Measurements from ENCODE around the gene STUB1.

STUB1 gene

DNA sequence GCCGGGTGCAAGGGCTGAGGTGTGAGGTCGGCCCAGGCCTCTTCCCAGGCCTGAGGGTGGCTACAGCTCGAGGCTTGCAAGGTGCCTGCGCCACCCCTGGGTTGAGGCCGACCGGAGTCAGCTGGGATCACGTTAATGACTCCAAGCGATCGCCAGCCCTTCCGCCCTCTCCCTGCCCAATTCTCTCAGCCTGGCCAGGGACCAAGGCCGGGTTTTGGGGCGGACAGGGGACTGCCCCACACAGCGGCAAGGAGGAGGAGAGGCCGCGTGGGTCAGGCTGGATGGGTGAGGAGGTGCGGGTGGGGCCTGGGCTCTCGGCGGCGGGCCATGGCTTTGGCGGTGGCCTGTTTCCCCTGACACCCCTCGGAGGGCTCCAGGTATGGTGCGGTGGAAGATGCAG, 13.2 kb downstream of the STUB1 start:
- peaks cover 75% of the 10 kb centered on the region for H3K27me3 Mint-ChIP-seq (ENCODE audit: low read depth)
- H3K36me3 Mint-ChIP-seq (ENCODE audit: low read depth) = no peaks in the 10 kb centered on the region
- TF ChIP-seq, protein P1, sequence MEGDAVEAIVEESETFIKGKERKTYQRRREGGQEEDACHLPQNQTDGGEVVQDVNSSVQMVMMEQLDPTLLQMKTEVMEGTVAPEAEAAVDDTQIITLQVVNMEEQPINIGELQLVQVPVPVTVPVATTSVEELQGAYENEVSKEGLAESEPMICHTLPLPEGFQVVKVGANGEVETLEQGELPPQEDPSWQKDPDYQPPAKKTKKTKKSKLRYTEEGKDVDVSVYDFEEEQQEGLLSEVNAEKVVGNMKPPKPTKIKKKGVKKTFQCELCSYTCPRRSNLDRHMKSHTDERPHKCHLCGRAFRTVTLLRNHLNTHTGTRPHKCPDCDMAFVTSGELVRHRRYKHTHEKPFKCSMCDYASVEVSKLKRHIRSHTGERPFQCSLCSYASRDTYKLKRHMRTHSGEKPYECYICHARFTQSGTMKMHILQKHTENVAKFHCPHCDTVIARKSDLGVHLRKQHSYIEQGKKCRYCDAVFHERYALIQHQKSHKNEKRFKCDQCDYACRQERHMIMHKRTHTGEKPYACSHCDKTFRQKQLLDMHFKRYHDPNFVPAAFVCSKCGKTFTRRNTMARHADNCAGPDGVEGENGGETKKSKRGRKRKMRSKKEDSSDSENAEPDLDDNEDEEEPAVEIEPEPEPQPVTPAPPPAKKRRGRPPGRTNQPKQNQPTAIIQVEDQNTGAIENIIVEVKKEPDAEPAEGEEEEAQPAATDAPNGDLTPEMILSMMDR (IDR thresholded peaks at IDR 0.05; ENCODE audit: unreplicated experiment in 3 of 3) = no peak
- peak overlapping the region in 1 of 3 experiments; percentile 21 for H3K4me3 Mint-ChIP-seq
- no peak overlapping the region for H3K27ac Mint-ChIP-seq
- H3K9me3 Mint-ChIP-seq = no peaks in the 10 kb centered on the region
- peaks cover 10% of the 10 kb centered on the region for H3K4me1 Mint-ChIP-seq

GRCh38 chr16:693766-694165, 13.6 kb downstream of the STUB1 start:
- TF ChIP-seq, protein P1 (IDR thresholded peaks at IDR 0.05; ENCODE audit: unreplicated experiment in 3 of 3) = no peak
- peaks cover 79% of the 10 kb centered on the region for H3K27me3 Mint-ChIP-seq (ENCODE audit: low read depth)
- H3K27ac Mint-ChIP-seq = no peak overlapping the region
- H3K4me1 Mint-ChIP-seq = peaks cover 10% of the 10 kb centered on the region
- no peaks in the 10 kb centered on the region for H3K9me3 Mint-ChIP-seq
- no peaks in the 10 kb centered on the region for H3K36me3 Mint-ChIP-seq (ENCODE audit: low read depth)
- no peak overlapping the region for H3K4me3 Mint-ChIP-seq

DNA sequence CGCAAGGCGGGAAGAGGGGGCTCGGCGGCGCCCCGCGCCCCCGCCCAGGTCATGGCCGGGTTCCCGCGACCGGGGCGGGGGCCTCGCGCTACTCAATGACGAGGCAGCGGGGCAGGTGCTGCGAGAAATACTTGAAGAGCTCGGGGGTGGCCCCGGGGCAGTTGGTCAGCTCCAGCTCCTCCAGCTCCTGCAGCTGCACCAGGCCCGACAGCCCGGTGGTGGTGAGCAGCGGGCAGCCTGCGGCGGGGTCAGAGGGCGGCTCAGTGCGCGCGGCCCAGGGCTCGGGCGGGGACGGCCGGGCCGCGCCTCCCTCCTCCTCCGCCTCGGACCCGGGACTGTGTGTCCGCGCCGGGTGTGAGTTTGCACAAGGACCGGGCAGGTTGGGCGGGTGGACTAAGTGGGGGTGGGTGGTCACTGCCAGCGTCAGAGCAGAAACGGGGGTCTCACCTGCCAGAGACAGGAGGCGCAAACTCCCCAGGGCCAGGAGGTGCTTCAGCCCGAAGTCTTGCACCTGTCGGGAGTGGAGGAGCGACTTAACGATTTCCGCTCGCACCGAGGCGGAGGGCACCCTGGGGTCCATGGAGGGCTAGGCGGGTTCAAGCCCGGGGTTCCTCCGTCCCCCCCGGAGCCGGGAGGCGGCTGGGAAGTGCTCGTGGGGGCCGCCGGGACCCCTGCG, 14.1 kb downstream of the STUB1 start:
- peaks cover 10% of the 10 kb centered on the region for H3K4me1 Mint-ChIP-seq
- no peak overlapping the region for H3K4me3 Mint-ChIP-seq
- no peaks in the 10 kb centered on the region for H3K9me3 Mint-ChIP-seq
- H3K27ac Mint-ChIP-seq = no peak overlapping the region
- TF ChIP-seq, protein P1 (IDR thresholded peaks at IDR 0.05; ENCODE audit: unreplicated experiment in 3 of 3) = no peak
- H3K36me3 Mint-ChIP-seq (ENCODE audit: low read depth) = no peaks in the 10 kb centered on the region
- H3K27me3 Mint-ChIP-seq (ENCODE audit: low read depth) = peaks cover 85% of the 10 kb centered on the region

DNA sequence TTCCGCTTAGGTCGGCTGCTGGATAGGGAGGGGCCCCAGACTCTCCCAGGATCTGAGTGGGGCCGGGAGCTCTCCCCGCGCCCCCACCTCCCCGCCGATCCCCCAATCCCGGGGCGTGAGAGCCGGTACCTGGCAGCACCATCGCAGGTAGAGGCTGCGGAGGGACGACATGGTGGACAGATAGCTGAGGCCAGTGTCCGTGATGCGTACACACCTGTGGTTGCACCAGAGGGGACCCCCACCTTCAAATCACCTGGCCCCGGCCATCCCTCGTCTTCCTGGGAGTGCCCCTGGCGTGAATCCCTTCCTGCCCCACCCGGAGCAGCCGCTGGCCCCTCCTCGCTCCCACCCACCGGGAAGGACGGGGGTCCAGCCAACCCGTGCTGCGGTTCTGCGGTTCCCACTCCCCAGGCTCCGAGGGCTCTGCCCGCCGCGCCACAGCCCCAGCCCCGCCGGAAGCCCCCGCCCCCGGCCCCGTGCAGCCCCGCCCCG, 14.7 kb downstream of the STUB1 start:
- peaks cover 90% of the 10 kb centered on the region for H3K27me3 Mint-ChIP-seq (ENCODE audit: low read depth)
- no peaks in the 10 kb centered on the region for H3K36me3 Mint-ChIP-seq (ENCODE audit: low read depth)
- no peak overlapping the region for H3K27ac Mint-ChIP-seq
- H3K4me3 Mint-ChIP-seq = no peak overlapping the region
- TF ChIP-seq, protein P1 (IDR thresholded peaks at IDR 0.05; ENCODE audit: unreplicated experiment in 3 of 3) = no peak
- no peaks in the 10 kb centered on the region for H3K9me3 Mint-ChIP-seq
- H3K4me1 Mint-ChIP-seq = peaks cover 10% of the 10 kb centered on the region

GRCh38 chr16:695355-696089, 15.3 kb downstream of the STUB1 start:
- TF ChIP-seq, protein P1 (IDR thresholded peaks at IDR 0.05; ENCODE audit: unreplicated experiment in 3 of 3) = no peak
- Mint-ChIP-seq H3K27ac (no peak overlapping the region), H3K27me3 (ENCODE audit: low read depth) (peaks cover 90% of the 10 kb centered on the region), H3K4me3 (peak overlapping the region in 1 of 3 experiments; percentile 23), H3K36me3 (ENCODE audit: low read depth) (no peaks in the 10 kb centered on the region), H3K4me1 (peaks cover 5% of the 10 kb centered on the region), H3K9me3 (no peaks in the 10 kb centered on the region)
